H9 (cell line): ENCODE data around the gene GPR35. TPM values are rescaled to one million over a fixed set of nuclear protein-coding genes. Genes with fewer than 3 reads are reported as not detected.

Experiments
- DNase-seq: peaks from one replicate; pipeline ENCODE4 v3.0.0-alpha.2; 2017
- H2AFZ ChIP-seq: one replicate; pipeline ENCODE4 v1.6.1; 2013; ENCODE audit warnings: mild to moderate bottlenecking, low read length, control low read depth, moderate library complexity
- H2AK5ac ChIP-seq: 2 replicates; pipeline ENCODE4 v1.6.1; 2013; ENCODE audit warnings: low read length, control low read depth, mixed read lengths; ENCODE audit not compliant: insufficient read length
- H2BK120ac ChIP-seq: one replicate; pipeline ENCODE4 v1.6.1; 2013; ENCODE audit warnings: low read depth, mild to moderate bottlenecking, low read length, control low read depth, inconsistent platforms; ENCODE audit not compliant: poor library complexity, severe bottlenecking
- H2BK12ac ChIP-seq: 2 replicates; pipeline ENCODE4 v1.6.1; 2013; ENCODE audit warnings: low read length, control low read depth, mixed read lengths, low read depth; ENCODE audit not compliant: insufficient read length
- H2BK15ac ChIP-seq: 2 replicates; pipeline ENCODE4 v1.6.1; 2013; ENCODE audit warnings: low read depth, low read length, control low read depth
- H2BK20ac ChIP-seq: one replicate; pipeline ENCODE4 v1.6.1; 2013; ENCODE audit warnings: low read depth, mild to moderate bottlenecking, low read length, control low read depth, inconsistent platforms; ENCODE audit not compliant: poor library complexity, severe bottlenecking
- H2BK5ac ChIP-seq: 2 replicates; pipeline ENCODE4 v1.6.1; 2013; ENCODE audit warnings: low read length, control low read depth, mixed read lengths; ENCODE audit not compliant: insufficient read length
- H3K14ac ChIP-seq: 2 replicates; pipeline ENCODE4 v1.6.1; 2013; ENCODE audit warnings: low read length, control low read depth; ENCODE audit not compliant: insufficient read depth
- H3K18ac ChIP-seq: 2 replicates; pipeline ENCODE4 v1.6.1; 2013; ENCODE audit warnings: low read depth, mild to moderate bottlenecking, mixed read lengths, low read length, control low read depth; ENCODE audit not compliant: insufficient read length
- H3K23ac ChIP-seq: 2 replicates; pipeline ENCODE4 v1.6.1; 2013; ENCODE audit warnings: low read length, control low read depth, mixed read lengths, low read depth; ENCODE audit not compliant: insufficient read length
- H3K23me2 ChIP-seq: 2 replicates; pipeline ENCODE4 v1.6.1; 2013; ENCODE audit warnings: low read depth, mild to moderate bottlenecking, mixed read lengths, low read length, control low read depth; ENCODE audit not compliant: insufficient read length, poor library complexity, severe bottlenecking
- H3K27ac ChIP-seq: 2 replicates; pipeline ENCODE4 v1.5.1; 2013; ENCODE audit warnings: low read length, control low read depth, mixed read lengths, low read depth; ENCODE audit not compliant: insufficient read length
- H3K27me3 ChIP-seq: 2 replicates; pipeline ENCODE4 v1.6.1; 2013; ENCODE audit warnings: low read length, control low read depth, inconsistent platforms; ENCODE audit not compliant: insufficient read depth
- H3K4ac ChIP-seq: 2 replicates; pipeline ENCODE4 v1.6.1; 2013; ENCODE audit warnings: low read depth, mild to moderate bottlenecking, control low read depth, inconsistent platforms, low read length, moderate library complexity
- H3K4me1 ChIP-seq: 2 replicates; pipeline ENCODE4 v1.6.1; 2013; ENCODE audit warnings: low read length, control low read depth, inconsistent platforms; ENCODE audit not compliant: insufficient read depth
- H3K4me2 ChIP-seq: 2 replicates; pipeline ENCODE4 v1.6.1; 2013; ENCODE audit warnings: low read length, control low read depth, mixed read lengths; ENCODE audit not compliant: insufficient read length, insufficient read depth
- H3K56ac ChIP-seq: 2 replicates; pipeline ENCODE4 v1.6.1; 2013; ENCODE audit warnings: low read depth, mild to moderate bottlenecking, mixed read lengths, low read length, control low read depth; ENCODE audit not compliant: insufficient read length
- H3K79me1 ChIP-seq: 2 replicates; pipeline ENCODE4 v1.6.1; 2013; ENCODE audit warnings: low read depth, mild to moderate bottlenecking, moderate library complexity, low read length, control low read depth, inconsistent platforms; ENCODE audit not compliant: insufficient read depth, poor library complexity, severe bottlenecking
- H3K79me2 ChIP-seq: 2 replicates; pipeline ENCODE4 v1.6.1; 2013; ENCODE audit warnings: low read length, control low read depth, inconsistent platforms; ENCODE audit not compliant: insufficient read depth
- H3K9ac ChIP-seq: 2 replicates; pipeline ENCODE4 v1.6.1; 2013; ENCODE audit warnings: low read length, control low read depth, mixed read lengths; ENCODE audit not compliant: insufficient read length; ENCODE audit errors: extremely low read depth
- H3K9me3 ChIP-seq: one replicate; pipeline ENCODE4 v1.6.1; 2013; ENCODE audit warnings: low read depth, low read length, inconsistent platforms; ENCODE audit not compliant: control insufficient read depth
- H3T11ph ChIP-seq: one replicate; pipeline ENCODE4 v1.6.1; 2013; ENCODE audit warnings: mild to moderate bottlenecking, low read length, control low read depth, inconsistent platforms
- H4K20me1 ChIP-seq: one replicate; pipeline ENCODE4 v1.6.1; 2013; ENCODE audit not compliant: control insufficient read depth, insufficient read length, insufficient read depth
- H4K5ac ChIP-seq: 2 replicates; pipeline ENCODE4 v1.6.1; 2013; ENCODE audit warnings: low read depth, mild to moderate bottlenecking, mixed read lengths, low read length, control low read depth; ENCODE audit not compliant: insufficient read length
- H4K8ac ChIP-seq: replicated peaks from 2 replicates; pipeline ENCODE4 v1.6.1; 2013; ENCODE audit warnings: low read length, control low read depth, mixed read lengths, low read depth; ENCODE audit not compliant: insufficient read length
- H4K91ac ChIP-seq: 2 replicates; pipeline ENCODE4 v1.6.1; 2013; ENCODE audit warnings: low read depth, mild to moderate bottlenecking, moderate library complexity, mixed read lengths, low read length, control low read depth; ENCODE audit not compliant: insufficient read length
- H3K27ac Mint-ChIP-seq, 3 experiments: 2 replicates in 2 of 3; 3 replicates in 1 of 3; pipeline ENCODE4 v1.8.0; 2020 to 2021; ENCODE audit warnings: mixed read lengths in 3 of 3, mild to moderate bottlenecking in 1 of 3, moderate library complexity in 1 of 3
- H3K27me3 Mint-ChIP-seq: 2 replicates; pipeline ENCODE4 v1.8.0; 2021; ENCODE audit warnings: low read depth, mild to moderate bottlenecking, moderate library complexity, mixed read lengths
- H3K36me3 Mint-ChIP-seq, 3 experiments: 2 replicates in 2 of 3; 3 replicates in 1 of 3; pipeline ENCODE4 v1.8.0; 2020 to 2021; ENCODE audit warnings: low read depth in 3 of 3, mixed read lengths in 3 of 3; ENCODE audit not compliant: insufficient read depth in 1 of 3
- H3K4me1 Mint-ChIP-seq, 2 experiments: 2 replicates each; pipeline ENCODE4 v1.8.0; 2020; ENCODE audit warnings: mixed read lengths in 2 of 2
- H3K4me3 Mint-ChIP-seq, 2 experiments: 2 replicates in 1 of 2; 3 replicates in 1 of 2; pipeline ENCODE4 v1.8.0; 2020 to 2021; ENCODE audit warnings: mild to moderate bottlenecking in 2 of 2, mixed read lengths in 2 of 2, moderate library complexity in 1 of 2
- H3K9me3 Mint-ChIP-seq, 2 experiments: 2 replicates in 1 of 2; 3 replicates in 1 of 2; pipeline ENCODE4 v1.8.0; 2020; ENCODE audit warnings: mild to moderate bottlenecking in 2 of 2, mixed read lengths in 2 of 2, moderate library complexity in 1 of 2
- whole genome bisulfite sequencing: extraction: QIAGEN DNeasy Blood & Tissue Kit; methylation state at CpG from one replicate; pipeline ENCODE4 v1.1.7; 2013; ENCODE audit warnings: missing lambda C conversion rate, low lambda C conversion rate, mixed read lengths; ENCODE audit not compliant: insufficient read length; ENCODE audit errors: extremely low coverage; 5-methylcytosine and 5-hydroxymethylcytosine counted together
- total RNA-seq: library from RNA; stranded (reverse); gene quantifications from 2 replicates; pipeline ENCODE4 v1.2.1, GENCODE V29; 2021
- TF ChIP-seq, protein P1 (sequence below): fragments of 200-600 bp; sonication (generic); conservative IDR thresholded peaks from 3 replicates; pipeline ENCODE4 v1.8.0; 2021; ENCODE audit warnings: antibody characterized with exemption, mild to moderate bottlenecking

The GPR35 gene
- total RNA-seq, 1 experiment from 2014 or later = 1.4 TPM

DNA sequence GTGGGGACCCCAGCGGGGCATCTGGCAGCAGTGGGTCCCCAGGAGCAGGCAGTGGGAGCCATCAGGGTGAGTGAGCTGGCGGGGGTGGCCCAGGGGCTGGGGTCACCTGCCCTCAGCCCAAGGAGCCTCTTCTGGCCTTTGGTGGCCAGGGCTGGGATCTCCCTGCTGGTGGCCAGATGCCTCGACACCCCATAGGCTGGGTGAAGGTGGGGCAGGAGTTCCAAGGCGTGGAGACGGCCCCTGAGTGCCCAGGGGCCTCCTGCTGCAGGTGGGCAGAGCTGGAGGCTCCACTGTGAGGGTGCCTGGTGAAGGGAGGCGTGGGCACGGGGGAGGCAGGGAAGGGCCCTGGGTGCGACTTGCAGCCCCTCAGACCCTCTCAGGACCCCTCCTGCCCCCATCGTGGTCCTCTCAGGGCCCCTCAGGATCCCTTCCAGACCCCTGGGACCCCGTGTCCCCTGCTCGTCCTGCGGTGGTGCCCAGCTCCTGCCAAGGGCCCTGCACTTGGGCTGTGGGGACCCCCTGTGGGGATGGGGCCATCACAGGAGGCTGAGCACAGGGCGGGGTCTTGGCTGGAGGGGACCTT lies 5.0 kb upstream of the GPR35 start:
- Histone ChIP-seq H2BK15ac (no peak overlapping the region), H3K9ac (no peak overlapping the region), H3K23ac (no peak overlapping the region), H3K23me2 (no peaks in the 10 kb centered on the region), H2BK5ac (no peak overlapping the region), H3K4ac (no peak overlapping the region), H2AFZ (no peak overlapping the region), H3K27me3 (no peaks in the 10 kb centered on the region), H3K18ac (no peak overlapping the region), H3K56ac (no peak overlapping the region), H3K27ac (no peak overlapping the region), H3K79me2 (no peaks in the 10 kb centered on the region), H3K9me3 (no peaks in the 10 kb centered on the region), H3T11ph (no peak overlapping the region), H3K79me1 (no peaks in the 10 kb centered on the region), H2BK12ac (no peak overlapping the region), H3K14ac (no peak overlapping the region), H3K4me2 (no peak overlapping the region), H4K91ac (no peak overlapping the region), H4K8ac (no peak overlapping the region), H3K4me1 (no peaks in the 10 kb centered on the region), H4K5ac (no peak overlapping the region), H4K20me1 (no peaks in the 10 kb centered on the region), H2BK20ac (no peak overlapping the region), H2AK5ac (no peak overlapping the region), H2BK120ac (no peak overlapping the region)
- peaks cover 13 to 35% of the 10 kb centered on the region in 2 experiments for H3K9me3 Mint-ChIP-seq
- H3K27me3 Mint-ChIP-seq = peaks cover 4% of the 10 kb centered on the region
- WGBS = no CpG with 5 or more reads among the region's 13 CpGs
- no peak overlapping the region for H3K27ac Mint-ChIP-seq
- TF ChIP-seq, protein P1, sequence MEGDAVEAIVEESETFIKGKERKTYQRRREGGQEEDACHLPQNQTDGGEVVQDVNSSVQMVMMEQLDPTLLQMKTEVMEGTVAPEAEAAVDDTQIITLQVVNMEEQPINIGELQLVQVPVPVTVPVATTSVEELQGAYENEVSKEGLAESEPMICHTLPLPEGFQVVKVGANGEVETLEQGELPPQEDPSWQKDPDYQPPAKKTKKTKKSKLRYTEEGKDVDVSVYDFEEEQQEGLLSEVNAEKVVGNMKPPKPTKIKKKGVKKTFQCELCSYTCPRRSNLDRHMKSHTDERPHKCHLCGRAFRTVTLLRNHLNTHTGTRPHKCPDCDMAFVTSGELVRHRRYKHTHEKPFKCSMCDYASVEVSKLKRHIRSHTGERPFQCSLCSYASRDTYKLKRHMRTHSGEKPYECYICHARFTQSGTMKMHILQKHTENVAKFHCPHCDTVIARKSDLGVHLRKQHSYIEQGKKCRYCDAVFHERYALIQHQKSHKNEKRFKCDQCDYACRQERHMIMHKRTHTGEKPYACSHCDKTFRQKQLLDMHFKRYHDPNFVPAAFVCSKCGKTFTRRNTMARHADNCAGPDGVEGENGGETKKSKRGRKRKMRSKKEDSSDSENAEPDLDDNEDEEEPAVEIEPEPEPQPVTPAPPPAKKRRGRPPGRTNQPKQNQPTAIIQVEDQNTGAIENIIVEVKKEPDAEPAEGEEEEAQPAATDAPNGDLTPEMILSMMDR = no peak
- peaks cover 0 to 13% of the 10 kb centered on the region in 2 experiments; a peak in 2 of 4 replicates for H3K4me1 Mint-ChIP-seq
- peak; percentile 4 for DNase-seq
- no peak overlapping the region for H3K4me3 Mint-ChIP-seq
- peaks cover 2 to 12% (median 5%) of the 10 kb centered on the region in 3 experiments; a peak in 6 of 7 replicates for H3K36me3 Mint-ChIP-seq
